NCI-H510A treated with DMSO at 0.1 percent for 48 hours (cell line): ENCODE measurements around the gene GAPT.

Experiments used
- DNase-seq: peaks from one replicate; lab custom pipeline; 2025; lab: John Stamatoyannopoulos, UW

Gene GAPT

GRCh38 chr5:58462154-58462553 lies 29.1 kb upstream of the GAPT start:
- peak; percentile 4 for DNase-seq

GRCh38 chr5:58462623-58463230 lies 28.5 kb upstream of the GAPT start:
- DNase-seq, result peak; percentile 22

GRCh38 chr5:58466939-58467338 lies 24.3 kb upstream of the GAPT start:
- DNase-seq, result no peak

- no peak for DNase-seq
Measured at GRCh38 chr5:58469896-58470295, 21.3 kb upstream of the GAPT start.

- no peak for DNase-seq
Measured at GRCh38 chr5:58475404-58475803, 15.8 kb upstream of the GAPT start.

- no peak for DNase-seq
Measured at GRCh38 chr5:58477760-58478376, 13.4 kb upstream of the GAPT start.

- no peak for DNase-seq
Measured at GRCh38 chr5:58481066-58481676, 10.1 kb upstream of the GAPT start.

GRCh38 chr5:58481828-58482227 lies 9.4 kb upstream of the GAPT start:
- no peak for DNase-seq

- no peak for DNase-seq
Measured at GRCh38 chr5:58482536-58482935, 8.7 kb upstream of the GAPT start.

GRCh38 chr5:58484505-58484904 lies 6.7 kb upstream of the GAPT start:
- no peak for DNase-seq

- DNase-seq, result no peak
Measured at GRCh38 chr5:58486290-58486689, 4.9 kb upstream of the GAPT start.

- DNase-seq, result no peak
Measured at GRCh38 chr5:58490402-58491050, 709 bp upstream of the GAPT start.

GRCh38 chr5:58493141-58493540 lies 1.9 kb downstream of the GAPT start:
- no peak for DNase-seq

- no peak for DNase-seq
Measured at GRCh38 chr5:58496488-58496887, 5.3 kb downstream of the GAPT start.

GRCh38 chr5:58497386-58497785 lies 6.2 kb downstream of the GAPT start:
- no peak for DNase-seq

- no peak for DNase-seq
Measured at GRCh38 chr5:58497921-58498320, 6.7 kb downstream of the GAPT start.

- DNase-seq, result peak; percentile 14
Measured at GRCh38 chr5:58498340-58498942, 7.2 kb downstream of the GAPT start.

GRCh38 chr5:58499231-58499630 lies 8.0 kb downstream of the GAPT start:
- DNase-seq, result no peak

- no peak for DNase-seq
Measured at GRCh38 chr5:58499941-58500340, 8.7 kb downstream of the GAPT start.

GRCh38 chr5:58501778-58502417 lies 10.7 kb downstream of the GAPT start:
- DNase-seq, result no peak

- no peak for DNase-seq
Measured at GRCh38 chr5:58503390-58504046, 12.3 kb downstream of the GAPT start.

- no peak for DNase-seq
Measured at GRCh38 chr5:58504766-58505165, 13.5 kb downstream of the GAPT start.
